MM.1S (cell line): ENCODE results near the gene CIDEC.

Experiments
- DNase-seq: peaks from one replicate; pipeline ENCODE4 v3.0.0-alpha.2; 2015
- H2AFZ ChIP-seq: fragments of 300-600 bp; sonication (generic); 2 replicates; pipeline ENCODE4 v1.6.0; 2016; ENCODE audit warnings: antibody characterized with exemption, low read length
- H3F3A ChIP-seq: fragments of 300-600 bp; sonication (generic); 2 replicates; pipeline ENCODE4 v1.6.1; 2016; ENCODE audit warnings: mild to moderate bottlenecking, antibody characterized with exemption, low read length, moderate library complexity, mixed read lengths; ENCODE audit not compliant: insufficient read depth
- H3K27ac ChIP-seq: fragments of 300-600 bp; sonication (generic); 2 replicates; pipeline ENCODE4 v1.5.1; 2016; ENCODE audit warnings: mild to moderate bottlenecking, low read length
- H3K27me3 ChIP-seq: fragments of 300-600 bp; sonication (generic); replicated peaks from 2 replicates; pipeline ENCODE4 v1.6.0; 2016; ENCODE audit warnings: low read length; ENCODE audit not compliant: insufficient read depth
- H3K36me3 ChIP-seq: fragments of 300-600 bp; sonication (generic); replicated peaks from 2 replicates; pipeline ENCODE4 v1.6.1; 2016; ENCODE audit warnings: mild to moderate bottlenecking, low read length, mixed read lengths; ENCODE audit not compliant: insufficient read depth
- H3K4me1 ChIP-seq: fragments of 300-600 bp; sonication (generic); 2 replicates; pipeline ENCODE4 v1.6.1; 2016; ENCODE audit warnings: low read length, mixed read lengths
- H3K4me2 ChIP-seq: fragments of 300-600 bp; sonication (generic); 2 replicates; pipeline ENCODE4 v1.6.0; 2016; ENCODE audit warnings: low read depth, low read length
- H3K4me3 ChIP-seq: fragments of 300-600 bp; sonication (generic); 2 replicates; pipeline ENCODE4 v1.5.1; 2016; ENCODE audit warnings: low read length, mixed read lengths
- H3K79me2 ChIP-seq: fragments of 300-600 bp; sonication (generic); 2 replicates; pipeline ENCODE4 v1.6.1; 2016; ENCODE audit warnings: mixed run types, low read length, mixed read lengths
- H3K9ac ChIP-seq: fragments of 300-600 bp; sonication (generic); 2 replicates; pipeline ENCODE4 v1.6.1; 2016; ENCODE audit warnings: low read length, mixed read lengths
- H3K9me2 ChIP-seq: fragments of 300-600 bp; sonication (generic); replicated peaks from 2 replicates; pipeline ENCODE4 v1.6.1; 2016; ENCODE audit warnings: mild to moderate bottlenecking, low read length, mixed read lengths; ENCODE audit not compliant: insufficient read depth
- H3K9me3 ChIP-seq: fragments of 300-600 bp; sonication (generic); replicated peaks from 2 replicates; pipeline ENCODE4 v1.6.1; 2016; ENCODE audit warnings: mild to moderate bottlenecking, low read length, mixed read lengths; ENCODE audit not compliant: insufficient read depth
- H4K20me1 ChIP-seq: fragments of 300-600 bp; sonication (generic); 2 replicates; pipeline ENCODE4 v1.6.1; 2016; ENCODE audit warnings: mild to moderate bottlenecking, low read length, moderate library complexity, mixed read lengths; ENCODE audit not compliant: insufficient read depth
- CTCF ChIP-seq: fragments of 300-600 bp; sonication (generic); IDR thresholded peaks from 2 replicates; pipeline ENCODE4 v1.5.1; 2016; ENCODE audit warnings: antibody characterized with exemption, low read length, mixed read lengths
- EZH2 ChIP-seq: fragments of 300-600 bp; sonication (generic); optimal IDR thresholded peaks from 2 replicates; pipeline ENCODE3; 2017; ENCODE audit warnings: low read depth, mild to moderate bottlenecking, antibody characterized with exemption, low read length, mixed read lengths
- EZH2phosphoT487 ChIP-seq: fragments of 300-600 bp; sonication (generic); IDR thresholded peaks from 2 replicates; pipeline ENCODE4 v1.6.1; 2018; ENCODE audit warnings: antibody characterized with exemption, low read length

The CIDEC gene

GRCh38 chr3:9917820-9918219 lies 37.8 kb upstream of the CIDEC start:
- H3K9me2 ChIP-seq: no peaks in the 10 kb centered on the region
- H3K36me3 ChIP-seq: no peaks in the 10 kb centered on the region
- no peaks in the 10 kb centered on the region for H3K9me3 ChIP-seq
- no peak overlapping the region for H3K9ac ChIP-seq
- no peak overlapping the region for H3K4me2 ChIP-seq
- no peaks in the 10 kb centered on the region for H4K20me1 ChIP-seq
- TF ChIP-seq CTCF: no peak
- TF ChIP-seq EZH2phosphoT487: no peak
- TF ChIP-seq EZH2: no peak
- H3K27ac ChIP-seq: no peak overlapping the region
- H3K27me3 ChIP-seq: no peaks in the 10 kb centered on the region
- H3K79me2 ChIP-seq: no peaks in the 10 kb centered on the region
- no peak overlapping the region for H2AFZ ChIP-seq
- no peak overlapping the region for H3K4me3 ChIP-seq
- H3F3A ChIP-seq: no peaks in the 10 kb centered on the region
- H3K4me1 ChIP-seq: peaks cover 5% of the 10 kb centered on the region; the same call in 1 of the 2 replicates
- DNase-seq: no peak

DNA sequence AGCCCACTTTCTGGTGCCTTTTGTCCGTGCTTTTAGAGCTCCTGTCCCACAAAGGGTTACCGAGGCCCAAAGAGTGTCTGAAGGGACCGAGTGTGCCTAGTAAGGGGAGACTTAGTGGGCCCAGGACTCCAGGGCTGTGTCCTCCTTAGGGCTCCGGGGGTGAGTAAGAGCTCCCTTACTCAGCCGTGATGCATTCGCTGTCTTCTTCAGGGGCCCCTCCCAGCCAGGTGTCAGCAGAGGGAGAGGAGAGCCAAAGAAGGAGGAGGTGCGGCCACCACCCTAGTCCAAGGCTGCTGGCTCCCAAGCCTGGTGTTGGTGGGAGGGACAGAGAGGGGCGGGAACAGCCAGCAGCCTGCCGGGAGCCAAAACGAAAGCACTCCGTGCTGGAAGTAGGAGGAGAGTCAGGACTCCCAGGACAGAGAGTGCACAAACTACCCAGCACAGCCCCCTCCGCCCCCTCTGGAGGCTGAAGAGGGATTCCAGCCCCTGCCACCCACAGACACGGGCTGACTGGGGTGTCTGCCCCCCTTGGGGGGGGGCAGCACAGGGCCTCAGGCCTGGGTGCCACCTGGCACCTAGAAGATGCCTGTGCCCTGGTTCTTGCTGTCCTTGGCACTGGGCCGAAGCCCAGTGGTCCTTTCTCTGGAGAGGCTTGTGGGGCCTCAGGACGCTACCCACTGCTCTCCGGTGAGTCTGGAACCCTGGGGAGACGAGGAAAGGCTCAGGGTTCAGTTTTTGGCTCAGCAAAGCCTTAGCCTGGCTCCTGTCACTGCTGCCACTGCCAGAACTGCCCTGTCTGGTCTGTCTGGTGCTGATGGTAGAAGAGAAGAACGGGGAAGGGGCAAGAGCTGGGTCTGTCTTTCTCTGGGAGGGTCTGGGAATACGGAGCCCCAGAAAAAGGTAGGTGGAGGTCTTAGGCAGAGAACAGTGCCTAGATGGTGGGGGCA lies 37.0 kb upstream of the CIDEC start, which contains the start of gene IL17RC:
TSS of gene IL17RC (plus strand) at position 365 of the 947 bp plus-strand sequence. CDS start at position 583, 218 bp downstream.
- Histone ChIP-seq H3K9me2 (no peaks in the 10 kb centered on the region), H3K4me2 (peak within 1 kb of the TSS; percentile 98), H3K4me3 (peak within 1 kb of the TSS; percentile 60), H2AFZ (peak within 1 kb of the TSS; percentile 97), H4K20me1 (no peaks in the 10 kb centered on the region), H3K4me1 (peaks cover 5% of the 10 kb centered on the region; the same call in 1 of the 2 replicates), H3K9ac (peak within 1 kb of the TSS; percentile 24; the same call in 1 of the 2 replicates), H3K27ac (no peak within 1 kb of the TSS), H3K27me3 (no peaks in the 10 kb centered on the region), H3K79me2 (no peaks in the 10 kb centered on the region), H3K9me3 (no peaks in the 10 kb centered on the region), H3K36me3 (no peaks in the 10 kb centered on the region), H3F3A (no peaks in the 10 kb centered on the region)
- peak; percentile 24 for DNase-seq
- TF ChIP-seq EZH2phosphoT487 (no peak), EZH2 (no peak)

GRCh38 chr3:9916346-9916733 lies 36.3 kb upstream of the CIDEC start:
- Histone ChIP-seq H3K9me3 (no peaks in the 10 kb centered on the region), H3K27ac (no peak overlapping the region), H3K9ac (peak overlapping the region; percentile 24; the same call in 1 of the 2 replicates), H3K4me1 (peaks cover 5% of the 10 kb centered on the region; the same call in 1 of the 2 replicates), H3K9me2 (no peaks in the 10 kb centered on the region), H2AFZ (peak overlapping the region; percentile 81), H3K4me2 (peak overlapping the region; percentile 94), H3K4me3 (peak overlapping the region; percentile 54), H3F3A (no peaks in the 10 kb centered on the region), H3K27me3 (no peaks in the 10 kb centered on the region), H3K79me2 (no peaks in the 10 kb centered on the region), H3K36me3 (no peaks in the 10 kb centered on the region), H4K20me1 (no peaks in the 10 kb centered on the region)
- no peak for DNase-seq
- TF ChIP-seq EZH2phosphoT487 (no peak), CTCF (no peak), EZH2 (no peak)
